Thymus (tissue), 11 donors: ENCODE results near the gene SLC12A8. TPM values are rescaled to one million over a fixed set of nuclear protein-coding genes. Genes with fewer than 3 reads are reported as not detected.
A peak's percentile ranks its signal among the peaks of the same experiment; 100 is the strongest.

Experiments
- DNase-seq, 9 donors: peaks; one replicate each; pipeline ENCODE4 v3.0.0-alpha.2; 2013; ENCODE audit warnings: low spot score in 9 of 9, low read depth in 6 of 9, missing footprints in 1 of 9
- H3K27ac ChIP-seq, 2 donors: one replicate each; pipeline ENCODE4 v1.5.1; 2013; ENCODE audit warnings: control low read depth in 1 of 2, low read depth in 1 of 2, low read length in 1 of 2, mild to moderate bottlenecking in 1 of 2, moderate library complexity in 1 of 2
- H3K27me3 ChIP-seq, 2 donors: one replicate each; pipeline ENCODE4 v1.5.1; 2013; ENCODE audit warnings: low read length in 1 of 2; ENCODE audit not compliant: control insufficient read depth in 2 of 2, insufficient read depth in 1 of 2
- H3K36me3 ChIP-seq, 2 donors: one replicate each; pipeline ENCODE4 v1.5.1; 2013; ENCODE audit warnings: low read length in 1 of 2, mild to moderate bottlenecking in 1 of 2, moderate library complexity in 1 of 2; ENCODE audit not compliant: control insufficient read depth in 2 of 2, insufficient read depth in 2 of 2
- H3K4me1 ChIP-seq, 2 donors: one replicate each; pipeline ENCODE4 v1.5.1; 2013; ENCODE audit warnings: low read length in 2 of 2; ENCODE audit not compliant: control insufficient read depth in 2 of 2, insufficient read depth in 2 of 2
- H3K4me3 ChIP-seq, 2 donors: one replicate each; pipeline ENCODE4 v1.5.1; 2013; ENCODE audit warnings: low read length in 2 of 2, control low read depth in 1 of 2, mild to moderate bottlenecking in 1 of 2
- H3K9me3 ChIP-seq, 2 donors: one replicate each; pipeline ENCODE4 v1.5.1; 2013; ENCODE audit warnings: low read length in 1 of 2, mild to moderate bottlenecking in 1 of 2; ENCODE audit not compliant: control insufficient read depth in 2 of 2, insufficient read depth in 1 of 2
- WGBS: extraction: QIAGEN DNeasy Blood & Tissue Kit; methylation state at CpG from one replicate; pipeline ENCODE4 v1.1.7; 2013; 5-methylcytosine and 5-hydroxymethylcytosine counted together
- polyA plus RNA-seq: library from polyadenylated mRNA; stranded (reverse); fragments of 200-250 nt; gene quantifications from one replicate; pipeline ENCODE4 v1.2.3, GENCODE V29; 2013
- total RNA-seq: library from RNA; stranded (reverse); fragments of 120-200 nt; gene quantifications from one replicate; pipeline ENCODE4 v1.2.4, GENCODE V29; 2013
- donor health status: healthy.

SLC12A8 gene
- total and polyA plus RNA-seq, 2 donors, result 0.80 to 0.94 TPM

- 96% methylated on average over 6 of the region's 6 CpGs for WGBS
- Histone ChIP-seq H3K4me3 (no peak overlapping the region), H3K4me1 (peaks cover 11 to 20% of the 10 kb centered on the region in 2 donors), H3K27me3 (peaks cover 0 to 2% of the 10 kb centered on the region in 2 donors), H3K9me3 (no peaks in the 10 kb centered on the region), H3K36me3 (no peaks in the 10 kb centered on the region), H3K27ac (no peak overlapping the region)
- DNase-seq, result no peak
Observed at GRCh38 chr3:125134952-125135351, 77.6 kb downstream of the SLC12A8 start.

- Histone ChIP-seq H3K27me3 (peaks cover 0 to 2% of the 10 kb centered on the region in 2 donors), H3K4me1 (peaks cover 11 to 24% of the 10 kb centered on the region in 2 donors), H3K27ac (no peak overlapping the region), H3K4me3 (no peak overlapping the region), H3K9me3 (no peaks in the 10 kb centered on the region), H3K36me3 (no peaks in the 10 kb centered on the region)
- WGBS, result 17% methylated on average over 2 of the region's 2 CpGs
- peak in 1 of 9 donors; percentile 38 for DNase-seq
Observed at GRCh38 chr3:125132815-125133214, 79.7 kb downstream of the SLC12A8 start.

- H3K9me3 ChIP-seq, result no peaks in the 10 kb centered on the region
- no peak overlapping the region for H3K4me3 ChIP-seq
- H3K36me3 ChIP-seq, result no peaks in the 10 kb centered on the region
- WGBS, result 92% methylated on average over 10 of the region's 10 CpGs
- no peaks in the 10 kb centered on the region for H3K27me3 ChIP-seq
- no peak for DNase-seq
- H3K4me1 ChIP-seq, result peaks cover 3 to 20% of the 10 kb centered on the region in 2 donors
- no peak overlapping the region for H3K27ac ChIP-seq
Observed at GRCh38 chr3:125129512-125129997, 83.0 kb downstream of the SLC12A8 start.

- 70% methylated on average over 3 of the region's 3 CpGs for WGBS
- Histone ChIP-seq H3K4me1 (peaks cover 3 to 20% of the 10 kb centered on the region in 2 donors), H3K36me3 (no peaks in the 10 kb centered on the region), H3K9me3 (no peaks in the 10 kb centered on the region), H3K27me3 (no peaks in the 10 kb centered on the region), H3K27ac (no peak overlapping the region), H3K4me3 (no peak overlapping the region)
- DNase-seq, result no peak
Observed at GRCh38 chr3:125128861-125129501, 83.6 kb downstream of the SLC12A8 start.

- H3K4me1 ChIP-seq, result peaks cover 0 to 11% of the 10 kb centered on the region in 2 donors
- 94% methylated on average over 2 of the region's 2 CpGs for WGBS
- no peaks in the 10 kb centered on the region for H3K27me3 ChIP-seq
- no peaks in the 10 kb centered on the region for H3K9me3 ChIP-seq
- H3K4me3 ChIP-seq, result no peak overlapping the region
- DNase-seq, result no peak
- no peaks in the 10 kb centered on the region for H3K36me3 ChIP-seq
- H3K27ac ChIP-seq, result no peak overlapping the region
Observed at GRCh38 chr3:125126323-125126722, 86.2 kb downstream of the SLC12A8 start.

GRCh38 chr3:125125821-125126245 is 86.7 kb downstream of the SLC12A8 start:
- DNase-seq, result no peak
- 32% methylated on average over 6 of the region's 6 CpGs for whole genome bisulfite sequencing
- Histone ChIP-seq H3K4me3 (no peak overlapping the region), H3K9me3 (no peaks in the 10 kb centered on the region), H3K36me3 (no peaks in the 10 kb centered on the region), H3K27ac (no peak overlapping the region), H3K27me3 (peaks cover 0 to 2% of the 10 kb centered on the region in 2 donors), H3K4me1 (peaks cover 0 to 13% of the 10 kb centered on the region in 2 donors)

- H3K9me3 ChIP-seq, result no peaks in the 10 kb centered on the region
- H3K4me3 ChIP-seq, result no peak overlapping the region
- peaks cover 3 to 26% of the 10 kb centered on the region in 2 donors for H3K4me1 ChIP-seq
- 96% methylated on average over 10 of the region's 10 CpGs for whole genome bisulfite sequencing
- H3K27me3 ChIP-seq, result peaks cover 0 to 16% of the 10 kb centered on the region in 2 donors
- H3K36me3 ChIP-seq, result no peaks in the 10 kb centered on the region
- no peak for DNase-seq
- H3K27ac ChIP-seq, result no peak overlapping the region
Observed at GRCh38 chr3:125123451-125124305, 88.9 kb downstream of the SLC12A8 start.

- Histone ChIP-seq H3K27me3 (peaks cover 0 to 16% of the 10 kb centered on the region in 2 donors), H3K4me1 (peaks cover 3 to 34% of the 10 kb centered on the region in 2 donors), H3K4me3 (no peak overlapping the region), H3K9me3 (no peaks in the 10 kb centered on the region), H3K36me3 (no peaks in the 10 kb centered on the region), H3K27ac (no peak overlapping the region)
- WGBS, result 65% methylated on average over 8 of the region's 8 CpGs
- peak in 1 of 9 donors; percentile 43 for DNase-seq
Observed at GRCh38 chr3:125121246-125122010, 91.1 kb downstream of the SLC12A8 start.
